NCI-H460 (cell line): ENCODE measurements around the gene CRLF3. TPM values are rescaled to one million over a fixed set of nuclear protein-coding genes. Genes with fewer than 3 reads are reported as not detected.
"Not testable (repeated sequence)": the region's sequence is repeated elsewhere in the genome, so short reads cannot be mapped to it uniquely, and the experiment has no call there.

Source experiments
- DNase-seq: peaks from one replicate; pipeline ENCODE4 v3.0.0-alpha.2; 2016; ENCODE audit warnings: low read depth; ENCODE audit errors: extremely low read depth
- polyA plus RNA-seq: library from polyadenylated mRNA; depleted of rRNA; stranded (reverse); fragments of >200 nt; gene quantifications from 2 replicates; pipeline ENCODE4 v1.2.3, GENCODE V29; 2014; cell fraction: nucleus; rRNA removed
- total RNA-seq: library from RNA; depleted of rRNA; stranded (reverse); fragments of >200 nt; shearing (Covaris generic); gene quantifications from 2 replicates; pipeline ENCODE4 v1.2.3, GENCODE V29; 2014; rRNA removed

The CRLF3 gene, protein sequence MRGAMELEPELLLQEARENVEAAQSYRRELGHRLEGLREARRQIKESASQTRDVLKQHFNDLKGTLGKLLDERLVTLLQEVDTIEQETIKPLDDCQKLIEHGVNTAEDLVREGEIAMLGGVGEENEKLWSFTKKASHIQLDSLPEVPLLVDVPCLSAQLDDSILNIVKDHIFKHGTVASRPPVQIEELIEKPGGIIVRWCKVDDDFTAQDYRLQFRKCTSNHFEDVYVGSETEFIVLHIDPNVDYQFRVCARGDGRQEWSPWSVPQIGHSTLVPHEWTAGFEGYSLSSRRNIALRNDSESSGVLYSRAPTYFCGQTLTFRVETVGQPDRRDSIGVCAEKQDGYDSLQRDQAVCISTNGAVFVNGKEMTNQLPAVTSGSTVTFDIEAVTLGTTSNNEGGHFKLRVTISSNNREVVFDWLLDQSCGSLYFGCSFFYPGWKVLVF
- 28.0 and 30.6 TPM in 2 replicates for total RNA-seq
- 12.8 and 19.9 TPM in 2 replicates for polyA plus RNA-seq

DNA sequence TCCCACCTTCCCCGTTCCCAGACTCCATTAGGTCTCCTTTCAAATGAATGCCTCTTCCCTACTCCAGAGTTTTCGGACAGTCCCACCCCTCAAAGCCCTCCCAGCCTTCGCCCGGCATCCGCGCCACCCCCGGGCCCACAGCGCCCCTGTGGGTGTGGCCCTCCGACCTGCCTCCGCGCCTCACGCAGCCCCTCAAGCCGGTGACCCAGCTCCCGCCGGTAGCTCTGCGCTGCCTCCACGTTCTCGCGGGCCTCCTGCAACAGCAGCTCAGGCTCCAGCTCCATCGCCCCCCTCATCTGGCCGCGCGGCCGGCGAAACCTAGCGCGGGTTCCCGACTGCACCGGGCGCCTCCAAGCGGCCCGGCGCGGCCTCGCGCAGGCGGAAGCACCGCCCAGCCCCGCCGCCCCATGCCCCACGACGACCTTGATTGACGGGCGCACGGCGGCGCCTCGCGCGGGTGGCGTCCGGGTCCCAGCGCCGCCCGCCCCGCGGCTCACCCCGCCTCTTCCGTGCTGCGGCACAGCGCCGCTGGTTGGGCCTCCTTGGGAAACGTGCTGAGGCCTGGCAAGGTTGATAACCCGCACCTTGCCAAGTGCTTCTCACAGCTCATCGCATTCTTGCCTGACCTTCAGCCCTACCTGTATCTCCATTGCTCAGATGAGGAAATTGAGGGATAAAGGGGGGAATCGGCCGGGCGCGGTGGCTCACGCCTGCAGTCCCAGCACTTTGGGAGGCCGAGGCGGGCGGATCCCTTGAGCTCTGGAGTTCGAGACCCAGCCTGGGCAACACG is at the start of gene CRLF3:
CRLF3 (minus strand) TSS at position 337 of the 790 bp plus-strand sequence; CDS start at position 296, 41 bp downstream.
- peak; percentile 89 for DNase-seq

DNA sequence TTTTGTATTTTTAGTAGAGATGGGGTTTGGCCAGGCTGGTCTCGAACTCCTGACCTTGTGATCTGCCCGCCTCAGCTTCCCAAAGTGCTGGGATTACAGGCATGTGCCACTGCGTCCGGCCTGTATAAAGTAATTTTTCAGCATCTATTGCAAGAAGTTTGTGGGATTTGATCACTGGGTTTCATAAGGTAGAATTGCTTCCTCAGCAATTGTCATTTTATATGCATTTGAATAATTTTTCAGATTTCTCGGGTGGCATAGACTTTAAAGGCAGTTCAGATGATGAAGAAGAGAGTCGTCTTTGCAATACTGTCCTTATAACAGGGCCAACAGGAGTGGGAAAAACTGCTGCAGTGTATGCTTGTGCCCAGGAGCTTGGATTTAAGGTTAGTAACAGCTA is 44.5 kb upstream of the CRLF3 start:
- DNase-seq: no peak

GRCh38 chr17:30864636-30865035 is 40.1 kb upstream of the CRLF3 start:
- no peak for DNase-seq

DNA sequence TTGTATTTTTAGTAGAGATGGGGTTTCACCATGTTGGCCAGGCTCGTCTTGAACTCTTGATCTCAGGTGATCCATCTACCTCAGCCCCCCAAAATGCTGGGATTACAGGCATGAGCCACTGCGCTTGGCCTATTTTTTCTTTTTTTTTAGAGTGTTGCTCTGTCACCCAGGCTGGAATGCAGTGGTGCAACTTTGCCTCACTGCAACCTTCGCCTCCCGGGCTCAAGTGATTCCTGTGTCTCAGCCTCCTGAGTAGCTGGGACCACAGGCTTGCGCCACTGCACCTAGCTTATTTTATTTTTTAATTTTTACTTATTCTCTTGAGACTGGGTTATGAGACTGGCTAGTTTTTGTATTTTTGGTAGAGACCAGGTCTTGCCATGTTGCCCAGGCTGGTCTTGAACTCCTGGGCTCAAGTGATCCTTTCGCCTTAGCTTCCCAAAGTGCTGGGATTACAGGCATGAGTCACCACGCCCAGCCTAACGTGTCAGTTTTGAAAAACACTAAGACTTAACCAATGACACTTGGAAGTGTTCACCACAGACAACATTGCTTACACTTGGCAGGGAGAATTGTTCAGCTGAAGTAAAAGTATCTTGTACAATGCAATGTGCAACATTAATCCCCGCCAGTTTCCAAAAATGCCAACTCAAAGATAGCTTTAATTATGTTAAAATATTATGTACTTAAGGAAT is 34.2 kb upstream of the CRLF3 start:
- DNase-seq: no peak

DNA sequence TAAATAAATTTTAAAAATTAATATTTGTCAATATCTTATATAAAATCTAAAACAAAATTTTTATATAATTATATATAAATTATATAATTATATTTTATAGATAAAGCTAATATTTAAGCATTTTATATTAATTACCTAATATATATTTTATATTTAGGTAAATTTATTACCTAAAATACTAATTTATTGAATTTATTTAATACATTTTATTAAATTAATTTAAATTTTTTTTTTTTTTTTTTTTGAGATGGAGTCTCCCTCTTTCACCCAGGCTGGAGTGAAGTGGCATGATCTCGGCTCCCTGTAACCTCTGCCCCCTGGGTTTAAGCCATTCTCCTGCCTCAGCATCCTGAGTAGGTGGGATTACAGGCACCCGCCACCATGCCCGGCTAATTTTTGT is 29.7 kb upstream of the CRLF3 start:
- DNase-seq: no peak

DNA sequence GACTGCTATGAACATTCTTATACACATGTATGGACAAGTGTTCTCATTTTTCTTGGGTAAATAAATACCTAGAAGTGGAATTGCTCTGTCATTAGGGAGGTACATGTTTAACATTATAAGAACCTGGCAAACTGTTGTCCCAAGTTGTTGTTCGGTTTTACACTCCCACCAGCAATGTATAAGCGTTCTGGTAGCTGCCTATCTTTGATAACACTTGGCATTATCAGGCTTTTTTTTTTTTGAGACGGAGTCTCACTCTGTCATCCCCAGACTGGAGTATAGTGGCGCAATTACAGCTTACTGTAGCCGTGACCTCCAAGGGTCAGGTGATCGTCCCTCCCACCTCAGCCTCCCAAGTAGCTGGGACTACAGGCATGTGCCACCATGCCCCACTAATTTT is 23.5 kb upstream of the CRLF3 start:
- no peak for DNase-seq

GRCh38 chr17:30840771-30841170 is 16.3 kb upstream of the CRLF3 start:
- no peak for DNase-seq

- no peak for DNase-seq
Measured at GRCh38 chr17:30838202-30838807, 13.8 kb upstream of the CRLF3 start.

- DNase-seq: no peak
Measured at GRCh38 chr17:30832438-30833124, 8.1 kb upstream of the CRLF3 start.

GRCh38 chr17:30831663-30832437 is 7.4 kb upstream of the CRLF3 start, which contains the start of gene ATAD5:
ATAD5 (plus strand) TSS chr17:30831966; CDS start chr17:30832348, 382 bp downstream.
- peak; percentile 86 for DNase-seq

- DNase-seq: no peak
Measured at GRCh38 chr17:30831257-30831656, 6.8 kb upstream of the CRLF3 start.

DNA sequence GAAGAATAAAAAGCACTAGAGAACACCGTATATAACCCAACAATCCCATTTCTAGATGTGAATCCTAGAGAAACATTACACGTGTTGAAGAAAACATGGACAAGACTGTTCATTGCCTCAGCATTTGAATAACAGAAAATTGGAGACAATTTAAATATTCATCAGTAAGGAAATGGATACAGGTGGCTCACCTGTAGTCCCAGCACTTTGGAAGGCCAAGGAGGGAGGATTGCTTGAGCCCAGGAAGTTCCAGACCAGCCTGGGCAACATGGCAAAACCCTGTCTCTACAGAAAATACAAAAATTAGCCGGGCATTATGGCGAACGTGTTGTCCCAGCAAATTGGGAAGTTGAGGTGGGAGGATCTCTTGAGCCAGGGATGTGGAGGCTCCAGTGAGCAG is 4.5 kb upstream of the CRLF3 start:
- no peak for DNase-seq

- DNase-seq: no peak
Measured at GRCh38 chr17:30827082-30827481, 2.6 kb upstream of the CRLF3 start.

- DNase-seq: no peak
Measured at GRCh38 chr17:30824002-30824355, 513 bp downstream of the CRLF3 start.

DNA sequence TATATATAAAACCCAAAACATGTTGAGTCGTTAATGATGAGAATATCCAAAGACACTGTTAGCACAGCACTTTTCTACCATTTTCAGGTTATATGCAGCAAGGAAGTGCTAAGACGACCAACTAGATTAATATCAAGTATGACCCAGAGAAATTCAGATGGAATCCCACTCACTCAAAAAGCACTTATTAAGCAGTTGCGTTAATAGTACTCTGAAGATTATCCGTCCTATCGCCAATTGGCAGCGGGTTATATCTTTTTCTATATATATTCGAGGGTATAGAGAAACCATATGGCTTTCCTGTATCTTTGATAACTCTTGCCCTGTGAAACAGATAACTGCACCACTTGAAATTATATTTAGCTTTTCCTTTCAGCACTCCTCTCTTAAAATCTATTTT is 1.1 kb downstream of the CRLF3 start:
- no peak for DNase-seq

- DNase-seq: not testable (repeated sequence)
Measured at GRCh38 chr17:30822919-30823318, 1.6 kb downstream of the CRLF3 start.

- no peak for DNase-seq
Measured at GRCh38 chr17:30821871-30822723, 2.4 kb downstream of the CRLF3 start.

DNA sequence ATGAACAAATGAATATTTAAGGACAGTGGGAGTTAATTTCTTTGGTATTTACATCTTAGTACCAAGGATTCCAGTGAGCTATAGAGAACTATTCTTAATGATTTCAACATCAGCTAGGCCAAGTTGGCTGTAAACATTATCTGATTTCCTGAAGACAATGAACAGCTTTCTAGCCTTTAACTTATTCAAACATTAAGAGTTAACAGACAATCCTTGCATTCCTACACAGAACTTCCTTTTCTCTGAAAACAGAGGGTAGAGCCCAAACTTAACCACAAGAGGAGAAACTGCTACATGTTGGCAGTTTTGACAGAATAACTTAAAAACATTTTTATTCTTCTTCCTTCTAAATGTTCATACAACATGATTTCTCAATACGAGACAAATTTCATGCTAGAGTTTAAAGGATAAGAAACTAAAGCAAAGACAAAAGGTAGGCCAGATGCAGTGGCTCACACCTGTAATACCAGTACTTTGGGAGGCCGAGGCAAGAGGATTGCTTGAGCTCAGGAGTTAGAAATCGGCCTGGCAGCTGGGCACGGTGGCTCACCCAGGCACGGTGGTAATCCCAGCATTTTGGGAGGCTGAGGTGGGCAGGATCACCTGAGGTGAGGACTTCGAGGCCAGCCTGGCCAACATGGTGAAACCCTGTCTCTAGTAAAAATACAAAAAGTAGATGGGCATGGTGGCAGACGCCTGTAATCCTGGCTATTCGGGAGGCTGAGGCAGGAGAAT is 4.4 kb downstream of the CRLF3 start:
- DNase-seq: no peak
